A549 (cell line): Measurements from ENCODE around the gene ACOT7. TPM values are rescaled to one million over a fixed set of nuclear protein-coding genes. Genes with fewer than 3 reads are reported as not detected.

Source experiments
- ATAC-seq, 2 experiments: fragments of 200-7000 bp in 1 of 2; fragments of >200 bp in 1 of 2; cut with Nextera tagmentation in 1 of 2; cut with Tn5 transposase in 1 of 2; 3 replicates each; pipeline versions ENCODE4 v1.8.0 to v1.9.1; 2018 to 2020; ENCODE audit warnings: mild to moderate bottlenecking in 1 of 2, moderate library complexity in 1 of 2
- CTCF ChIA-PET: fragments of 300-600 bp; sonication (Branson Sonifier 250); formaldehyde crosslinking; extraction: SDS; loops from one replicate; lab custom pipeline; 2021; ENCODE audit warnings: antibody characterized with exemption, inconsistent platforms; lab: Yijun Ruan, JAX
- POLR2A ChIA-PET: fragments of 350-600 bp; formaldehyde crosslinking; extraction: SDS; loops from one replicate; lab custom pipeline; 2021; ENCODE audit warnings: antibody characterized with exemption, inconsistent platforms; lab: Yijun Ruan, JAX
- DNase-seq, 2 experiments: peaks; one replicate each; pipeline versions ENCODE4 v3.0.0 to v3.0.0-alpha.2; 2011 to 2016; ENCODE audit warnings: low read depth in 1 of 2, low spot score in 1 of 2
- FAIRE-seq: peaks from 2 replicates; lab custom pipeline; 2011; peaks lifted over from hg19 to GRCh38; lab: Jason Lieb, UNC
- H3K27ac ChIP-seq, 2 experiments: fragments of >200 bp; sonication (Bioruptor Twin); formaldehyde crosslinking; 3 replicates each; pipeline ENCODE4 v1.5.1; 2016 to 2017
- H3K4me1 ChIP-seq: fragments of >200 bp; sonication (Bioruptor Twin); formaldehyde crosslinking; 3 replicates; pipeline ENCODE4 v1.6.1; 2016
- H3K4me2 ChIP-seq: fragments of >200 bp; sonication (Bioruptor Twin); formaldehyde crosslinking; 3 replicates; pipeline ENCODE4 v1.6.1; 2016
- H3K4me3 ChIP-seq: fragments of >200 bp; sonication (Bioruptor Twin); formaldehyde crosslinking; 3 replicates; pipeline ENCODE4 v1.5.1; 2016
- H3K9me3 ChIP-seq: fragments of >200 bp; sonication (Bioruptor Twin); formaldehyde crosslinking; 3 replicates; pipeline ENCODE4 v1.6.1; 2016
- ATOH8 ChIP-seq: fragments of 250-450 bp; sonication (Bioruptor Pico); IDR thresholded peaks from 2 replicates; pipeline ENCODE4 v1.5.0; 2020; ENCODE audit warnings: low read depth, mild to moderate bottlenecking, moderate library complexity
- CBX8 ChIP-seq: fragments of 200-600 bp; sonication (generic); IDR thresholded peaks from 2 replicates; pipeline ENCODE4 v1.6.1; 2016
- CHD2 ChIP-seq: fragments of 150-350 bp; IDR thresholded peaks from 2 replicates; pipeline ENCODE4 v1.6.1; 2014; ENCODE audit warnings: low read length; ENCODE audit not compliant: partially characterized antibody
- CHD4 ChIP-seq: fragments of 200-600 bp; sonication (generic); IDR thresholded peaks from 2 replicates; pipeline ENCODE4 v1.6.1; 2016; ENCODE audit warnings: antibody characterized with exemption, mild to moderate bottlenecking, borderline replicate concordance
- E2F6 ChIP-seq: IDR thresholded peaks from 2 replicates; pipeline ENCODE4 v1.6.1; 2012; ENCODE audit warnings: low read depth, borderline replicate concordance
- EHF ChIP-seq: fragments of 250-450 bp; sonication (Bioruptor Pico); IDR thresholded peaks from 2 replicates; pipeline ENCODE4 v1.5.0; 2020; ENCODE audit warnings: mild to moderate bottlenecking
- EHMT2 ChIP-seq: fragments of 200-600 bp; sonication (generic); IDR thresholded peaks from 2 replicates; pipeline ENCODE4 v1.6.1; 2016; ENCODE audit warnings: antibody characterized with exemption, low read depth, mild to moderate bottlenecking, moderate library complexity
- EP300 ChIP-seq, 2 experiments: fragments of >200 bp; sonication (Bioruptor Twin); formaldehyde crosslinking; IDR thresholded peaks; 2 replicates in 1 of 2; 3 replicates in 1 of 2; pipeline ENCODE4 v1.6.1; 2016 to 2017
- FOSB ChIP-seq: fragments of 250-450 bp; sonication (Bioruptor Pico); IDR thresholded peaks from 2 replicates; pipeline ENCODE4 v1.5.0; 2020; ENCODE audit warnings: mild to moderate bottlenecking, moderate library complexity
- FOXS1 ChIP-seq: fragments of 250-450 bp; sonication (Bioruptor Pico); IDR thresholded peaks from 2 replicates; pipeline ENCODE4 v1.5.0; 2020; ENCODE audit warnings: mild to moderate bottlenecking, moderate library complexity
- GATA3 ChIP-seq: IDR thresholded peaks from 2 replicates; pipeline ENCODE4 v1.6.1; 2012; ENCODE audit warnings: borderline replicate concordance
- HES2 ChIP-seq: fragments of >200 bp; sonication (Bioruptor Twin); formaldehyde crosslinking; IDR thresholded peaks from 2 replicates; pipeline ENCODE4 v1.6.1; 2016
- HEYL ChIP-seq: fragments of 250-450 bp; sonication (Bioruptor Pico); IDR thresholded peaks from 2 replicates; pipeline ENCODE4 v1.8.0; 2021; ENCODE audit warnings: mild to moderate bottlenecking, moderate library complexity
- HOXB13 ChIP-seq: fragments of 250-450 bp; sonication (Bioruptor Pico); IDR thresholded peaks from 2 replicates; pipeline ENCODE4 v1.5.0; 2020; ENCODE audit warnings: low read depth, mild to moderate bottlenecking, moderate library complexity
- HOXB5 ChIP-seq: fragments of 250-450 bp; sonication (Bioruptor Pico); IDR thresholded peaks from 2 replicates; pipeline ENCODE4 v1.5.0; 2020; ENCODE audit warnings: mild to moderate bottlenecking, moderate library complexity
- JUNB ChIP-seq: fragments of >200 bp; sonication (Bioruptor Twin); formaldehyde crosslinking; IDR thresholded peaks from 2 replicates; pipeline ENCODE4 v1.6.1; 2016
- KDM1A ChIP-seq: fragments of 200-600 bp; sonication (generic); IDR thresholded peaks from 2 replicates; pipeline ENCODE4 v1.6.1; 2016; ENCODE audit warnings: low read depth, mild to moderate bottlenecking
- KDM5A ChIP-seq: fragments of 200-600 bp; sonication (generic); IDR thresholded peaks from 2 replicates; pipeline ENCODE4 v1.6.1; 2016; ENCODE audit warnings: antibody characterized with exemption, mild to moderate bottlenecking
- MYC ChIP-seq: IDR thresholded peaks from 2 replicates; pipeline ENCODE4 v1.6.1; 2012; ENCODE audit warnings: mild to moderate bottlenecking, inconsistent platforms, low read length, improper control_type of control experiment, borderline replicate concordance
- NR3C1 ChIP-seq: fragments of >200 bp; sonication (Bioruptor Twin); formaldehyde crosslinking; IDR thresholded peaks from 3 replicates; pipeline ENCODE4 v1.6.1; 2017
- RAD21 ChIP-seq, 2 experiments: fragments of >200 bp in 1 of 2; sonication (Bioruptor Twin) in 1 of 2; formaldehyde crosslinking in 1 of 2; IDR thresholded peaks in 1 of 2; conservative IDR thresholded peaks in 1 of 2; 2 replicates in 1 of 2; 3 replicates in 1 of 2; pipeline ENCODE4 v1.6.1; 2012 to 2018; ENCODE audit warnings: inconsistent platforms in 1 of 2
- SREBF2 ChIP-seq: fragments of 450-650 bp; IDR thresholded peaks from 2 replicates; pipeline ENCODE4 v1.6.1; 2014; ENCODE audit warnings: mild to moderate bottlenecking, moderate library complexity
- TP53 ChIP-seq: fragments of 250-450 bp; sonication (Bioruptor Pico); IDR thresholded peaks from 2 replicates; pipeline ENCODE4 v1.5.0; 2021; ENCODE audit warnings: mild to moderate bottlenecking, moderate library complexity
- ZC3H11A ChIP-seq: fragments of 450-650 bp; IDR thresholded peaks from 2 replicates; pipeline ENCODE4 v1.6.1; 2014; ENCODE audit warnings: antibody characterized with exemption, mild to moderate bottlenecking
- ZNF302 ChIP-seq: fragments of 250-450 bp; sonication (Bioruptor Pico); IDR thresholded peaks from 2 replicates; pipeline ENCODE4 v1.9.0; 2021; ENCODE audit warnings: inconsistent platforms, mild to moderate bottlenecking, moderate library complexity
- WGBS: methylation state at CpG from one replicate; pipeline ENCODE4 v1.1.6; 2017; ENCODE audit errors: missing lambda C conversion rate; 5-methylcytosine and 5-hydroxymethylcytosine counted together
- polyA plus RNA-seq, 4 experiments: library from polyadenylated mRNA; depleted of rRNA in 3 of 4; stranded (reverse); fragments of >200 nt; fragmentation: RNase III in 1 of 4; extraction: RNeasy Plus Mini Kit Qiagen cat#74134 plus additional on column Dnase treatment in 1 of 4; gene quantifications; 2 replicates in 3 of 4; 3 replicates in 1 of 4; pipeline ENCODE4 v1.2.3, GENCODE V29; 2011 to 2017

The ACOT7 gene
- polyA plus RNA-seq, 2 of the 4 experiments (the other 2 are of a cell fraction) = 48.0 to 49.6 TPM

GRCh38 chr1:6401673-6402072, 8.1 kb upstream of the ACOT7 start:
- 43% methylated on average over 6 of the region's 6 CpGs for WGBS
- TF ChIP-seq MYC = no peak
- TF ChIP-seq, all 56 proteins: peak for 0
- DNase-seq (no peak), FAIRE-seq (no peak), ATAC-seq (no peak)
- Histone ChIP-seq H3K4me2 (no peak overlapping the region), H3K27ac (no peak overlapping the region), H3K4me1 (no peaks in the 10 kb centered on the region), H3K4me3 (no peak overlapping the region), H3K9me3 (no peaks in the 10 kb centered on the region)
- CTCF ChIA-PET = interaction anchor here (0.7 to 34.5 kb wide), 9 partner anchors 9 to 164 kb away, joined by 3 to 575 read pairs (median 6); no protein-coding TSS in a partner anchor
- POLR2A ChIA-PET = no interaction called here

- FAIRE-seq = no peak
- Histone ChIP-seq H3K9me3 (no peaks in the 10 kb centered on the region), H3K4me3 (no peak overlapping the region), H3K4me1 (no peaks in the 10 kb centered on the region), H3K4me2 (no peak overlapping the region), H3K27ac (no peak overlapping the region)
- WGBS = 76% methylated on average over 3 of the region's 3 CpGs
- POLR2A ChIA-PET = no interaction called here
- ATAC-seq = no peak
- no peak for DNase-seq
- TF ChIP-seq TP53 (no peak), SREBF2 (no peak), CHD4 (no peak), NR3C1 (no peak), HOXB5 (no peak), HEYL (no peak), CBX8 (no peak), JUNB (no peak), HOXB13 (no peak), FOXS1 (CRISPR knock-in tag) (no peak), EHF (CRISPR knock-in tag) (no peak)
- CTCF ChIA-PET = interaction anchor here (0.8 to 34.5 kb wide), 3 partner anchors 32 to 153 kb away, joined by 4 to 575 read pairs (median 26); no protein-coding TSS in a partner anchor
Observed at GRCh38 chr1:6399294-6399693, 5.7 kb upstream of the ACOT7 start.

GRCh38 chr1:6397844-6398441, 4.4 kb upstream of the ACOT7 start:
- FAIRE-seq (no peak), ATAC-seq (no peak), DNase-seq (no peak)
- Histone ChIP-seq H3K4me2 (no peak overlapping the region), H3K4me3 (no peak overlapping the region), H3K9me3 (no peaks in the 10 kb centered on the region), H3K27ac (no peak overlapping the region), H3K4me1 (no peaks in the 10 kb centered on the region)
- CTCF ChIA-PET = interaction anchor here (0.6 to 34.5 kb wide), 6 partner anchors 8 to 151 kb away, joined by 3 to 575 read pairs (median 8); no protein-coding TSS in a partner anchor
- POLR2A ChIA-PET = no interaction called here
- no peak for TF ChIP-seq FOSB
- no peak for TF ChIP-seq ATOH8 (CRISPR knock-in tag)
- no peak for TF ChIP-seq HEYL
- no peak for TF ChIP-seq ZNF302 (CRISPR knock-in tag)
- no peak for TF ChIP-seq MYC
- no peak for TF ChIP-seq HES2
- no peak for TF ChIP-seq GATA3
- no peak for TF ChIP-seq CHD2
- no peak for TF ChIP-seq EHMT2
- no peak for TF ChIP-seq E2F6
- no peak for TF ChIP-seq KDM1A
- TF ChIP-seq TP53 = no peak
- TF ChIP-seq HOXB5 = no peak
- no peak for TF ChIP-seq EP300 (IDR thresholded peaks at IDR 0.05)
- TF ChIP-seq ZC3H11A = no peak
- TF ChIP-seq JUNB = no peak
- TF ChIP-seq RAD21 (conservative IDR thresholded peaks at IDR 0.05 in 1 of 2, IDR thresholded peaks at IDR 0.05 in 1 of 2) = no peak
- no peak for TF ChIP-seq KDM5A
- WGBS = 70% methylated on average over 10 of the region's 10 CpGs
